SJSA1 (cell line): ENCODE measurements around the gene KLHL13. TPM values are rescaled to one million over a fixed set of nuclear protein-coding genes. Genes with fewer than 3 reads are reported as not detected.
A peak's percentile ranks its signal among the peaks of the same experiment; 100 is the strongest.
"Not testable (repeated sequence)": the region's sequence is repeated elsewhere in the genome, so short reads cannot be mapped to it uniquely, and the experiment has no call there.

Experiments
- DNase-seq, 2 experiments: peaks; one replicate each; pipeline ENCODE4 v3.0.0-alpha.2; 2015 to 2020; ENCODE audit warnings: low spot score in 2 of 2, low read depth in 1 of 2
- H3K27ac ChIP-seq: fragments of 250-450 bp; sonication (Bioruptor Pico); 2 replicates; pipeline ENCODE4 v1.5.1; 2020; ENCODE audit warnings: mild to moderate bottlenecking, moderate library complexity
- H3K27me3 ChIP-seq: fragments of 250-450 bp; sonication (Bioruptor Pico); replicated peaks from 2 replicates; pipeline ENCODE4 v1.5.1; 2020; ENCODE audit warnings: mild to moderate bottlenecking, moderate library complexity
- H3K36me3 ChIP-seq: fragments of 250-450 bp; sonication (Bioruptor Pico); 2 replicates; pipeline ENCODE4 v1.5.1; 2020; ENCODE audit warnings: mild to moderate bottlenecking
- H3K4me1 ChIP-seq: fragments of 250-450 bp; sonication (Bioruptor Pico); replicated peaks from 2 replicates; pipeline ENCODE4 v1.6.1; 2021; ENCODE audit warnings: mild to moderate bottlenecking
- H3K4me3 ChIP-seq: fragments of 250-450 bp; sonication (Bioruptor Pico); 2 replicates; pipeline ENCODE4 v1.5.1; 2020; ENCODE audit warnings: mild to moderate bottlenecking
- H3K9me3 ChIP-seq: fragments of 250-450 bp; sonication (Bioruptor Pico); replicated peaks from 2 replicates; pipeline ENCODE4 v1.5.1; 2020; ENCODE audit warnings: mild to moderate bottlenecking
- total RNA-seq: library from RNA; depleted of rRNA; stranded (reverse); fragments of >200 nt; shearing (Covaris generic); gene quantifications from 2 replicates; pipeline ENCODE4 v1.2.3, GENCODE V29; 2014

The KLHL13 gene
- total RNA-seq, 1 experiment from 2014 or later = 20.1 TPM

DNA sequence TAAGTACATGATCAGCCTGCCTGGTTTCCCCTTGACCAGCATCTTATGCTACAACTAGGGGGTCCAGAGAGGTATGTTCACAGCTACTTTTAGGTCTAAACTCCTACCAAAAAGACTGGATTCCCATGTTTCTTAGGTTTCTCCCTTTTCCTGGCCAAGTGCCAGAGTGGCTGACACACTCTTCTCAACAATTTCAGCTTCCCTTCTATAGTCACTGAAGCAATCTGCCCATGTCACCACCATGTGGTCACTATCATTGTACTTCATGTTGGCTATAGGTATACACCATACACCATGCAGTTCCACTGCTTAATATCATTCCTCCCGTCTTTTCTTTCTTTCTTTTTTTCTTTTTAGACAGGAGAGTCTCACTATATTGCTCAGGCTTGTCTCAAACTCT, 66.9 kb downstream of the KLHL13 start:
- no peaks in the 10 kb centered on the region for H3K27me3 ChIP-seq
- H3K36me3 ChIP-seq = no peaks in the 10 kb centered on the region
- H3K9me3 ChIP-seq = no peaks in the 10 kb centered on the region
- no peak overlapping the region for H3K4me3 ChIP-seq
- H3K27ac ChIP-seq = no peak overlapping the region
- no peak for DNase-seq
- no peaks in the 10 kb centered on the region for H3K4me1 ChIP-seq

GRCh38 chrX:118047446-118048186, 69.0 kb downstream of the KLHL13 start:
- Histone ChIP-seq H3K9me3 (no peaks in the 10 kb centered on the region), H3K36me3 (no peaks in the 10 kb centered on the region), H3K27ac (no peak overlapping the region), H3K4me1 (no peaks in the 10 kb centered on the region), H3K27me3 (no peaks in the 10 kb centered on the region), H3K4me3 (no peak overlapping the region)
- no peak for DNase-seq

- DNase-seq = no peak
- H3K36me3 ChIP-seq = no peaks in the 10 kb centered on the region
- H3K9me3 ChIP-seq = no peaks in the 10 kb centered on the region
- H3K4me3 ChIP-seq = no peak overlapping the region
- no peaks in the 10 kb centered on the region for H3K4me1 ChIP-seq
- H3K27ac ChIP-seq = no peak overlapping the region
- H3K27me3 ChIP-seq = no peaks in the 10 kb centered on the region
Measured at GRCh38 chrX:118039591-118039990, 77.0 kb downstream of the KLHL13 start.

DNA sequence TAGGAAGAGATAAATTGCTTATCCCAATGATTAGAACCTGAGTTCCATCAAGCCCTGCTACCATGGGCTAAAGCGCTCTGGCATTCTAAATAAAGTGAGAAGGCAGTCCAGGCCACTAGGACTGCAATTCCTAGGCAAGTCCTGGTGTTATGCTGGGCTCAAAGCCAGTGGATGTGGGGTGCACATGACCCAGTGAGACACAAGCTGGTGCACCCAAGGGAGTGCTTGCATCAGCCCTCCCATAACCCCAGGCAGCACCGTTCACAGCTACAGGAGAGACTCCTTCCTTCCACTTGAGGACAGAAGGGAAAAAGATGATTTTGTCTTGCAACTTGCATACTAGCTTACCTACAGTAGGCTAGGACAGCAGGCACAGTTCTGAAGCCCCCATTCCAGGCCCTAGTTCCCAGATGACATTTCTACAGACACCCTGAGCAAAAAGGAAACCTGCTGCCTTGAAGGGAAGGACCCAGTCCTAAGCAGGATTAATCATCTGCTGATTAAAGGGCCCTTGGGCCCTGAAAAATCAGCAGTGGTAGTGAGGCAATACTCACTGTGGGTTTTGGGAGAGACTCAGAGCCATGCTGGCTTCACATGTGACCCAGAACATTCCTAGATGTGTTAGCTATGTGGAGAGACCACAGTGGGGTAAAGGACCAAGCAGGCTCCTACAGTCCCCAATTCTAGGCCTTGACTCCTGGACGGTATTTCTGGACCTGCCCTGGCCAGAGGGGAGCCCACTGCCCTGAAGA, 77.8 kb downstream of the KLHL13 start:
- H3K9me3 ChIP-seq = no peaks in the 10 kb centered on the region
- DNase-seq = no peak
- H3K27me3 ChIP-seq = no peaks in the 10 kb centered on the region
- no peak overlapping the region for H3K4me3 ChIP-seq
- H3K27ac ChIP-seq = no peak overlapping the region
- H3K4me1 ChIP-seq = no peaks in the 10 kb centered on the region
- no peaks in the 10 kb centered on the region for H3K36me3 ChIP-seq

DNA sequence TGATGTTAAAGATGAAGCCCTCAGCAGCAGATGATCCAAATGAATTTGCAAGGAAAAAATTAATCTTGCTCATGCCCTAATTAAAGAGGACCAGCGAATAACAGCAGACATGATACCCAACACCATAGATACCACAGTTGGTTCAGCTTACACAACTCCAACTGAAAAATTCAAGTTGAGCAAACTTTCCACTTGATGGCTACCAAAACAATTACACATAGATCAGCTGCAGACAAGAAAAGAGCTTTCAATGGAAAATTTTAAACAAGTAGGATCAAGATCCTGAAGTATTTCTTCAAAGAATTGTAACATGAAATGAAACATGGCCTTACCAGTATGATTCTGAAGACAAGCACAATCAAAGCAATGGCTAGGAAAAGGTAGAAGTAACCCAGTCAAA, 90.0 kb downstream of the KLHL13 start:
- H3K27ac ChIP-seq = no peak overlapping the region
- H3K36me3 ChIP-seq = no peaks in the 10 kb centered on the region
- no peak overlapping the region for H3K4me3 ChIP-seq
- peaks cover 35% of the 10 kb centered on the region for H3K4me1 ChIP-seq
- no peaks in the 10 kb centered on the region for H3K9me3 ChIP-seq
- DNase-seq = no peak
- H3K27me3 ChIP-seq = no peaks in the 10 kb centered on the region

- peak overlapping the region; percentile 21 for H3K4me3 ChIP-seq
- no peaks in the 10 kb centered on the region for H3K9me3 ChIP-seq
- H3K4me1 ChIP-seq = peaks cover 35% of the 10 kb centered on the region
- H3K27me3 ChIP-seq = no peaks in the 10 kb centered on the region
- no peaks in the 10 kb centered on the region for H3K36me3 ChIP-seq
- peak overlapping the region; percentile 82 for H3K27ac ChIP-seq
- DNase-seq = peak; percentile 67 to 75
Measured at GRCh38 chrX:118025226-118025625, 91.4 kb downstream of the KLHL13 start.

GRCh38 chrX:118024482-118024881, 92.1 kb downstream of the KLHL13 start:
- DNase-seq = no peak
- Histone ChIP-seq H3K27me3 (no peaks in the 10 kb centered on the region), H3K4me3 (no peak overlapping the region; the same call in 1 of the 2 replicates), H3K4me1 (peaks cover 35% of the 10 kb centered on the region), H3K9me3 (no peaks in the 10 kb centered on the region), H3K27ac (peak overlapping the region; percentile 82), H3K36me3 (no peaks in the 10 kb centered on the region)

DNA sequence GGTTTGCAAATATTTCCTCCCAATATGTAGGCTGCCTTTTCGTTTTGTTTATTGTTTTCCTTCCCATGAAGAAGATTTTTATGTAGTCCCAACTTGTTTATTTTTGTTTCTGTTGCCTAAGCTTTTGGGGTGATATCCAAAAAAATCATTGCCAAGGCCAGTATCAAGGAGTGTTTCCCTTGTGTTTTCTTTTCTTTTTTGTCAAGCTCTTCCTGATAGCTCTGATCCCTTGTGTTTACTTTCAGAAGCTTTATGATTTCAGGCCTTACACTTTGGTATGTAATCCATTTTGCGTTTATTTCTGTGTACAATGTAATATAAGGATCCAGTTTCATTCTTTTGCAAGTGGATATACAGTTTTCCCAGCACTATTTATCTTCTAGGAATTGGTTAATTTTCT, 93.9 kb downstream of the KLHL13 start:
- Histone ChIP-seq H3K9me3 (no peaks in the 10 kb centered on the region), H3K27me3 (no peaks in the 10 kb centered on the region), H3K27ac (no peak overlapping the region), H3K4me1 (peaks cover 35% of the 10 kb centered on the region), H3K36me3 (no peaks in the 10 kb centered on the region), H3K4me3 (no peak overlapping the region)
- no peak for DNase-seq

DNA sequence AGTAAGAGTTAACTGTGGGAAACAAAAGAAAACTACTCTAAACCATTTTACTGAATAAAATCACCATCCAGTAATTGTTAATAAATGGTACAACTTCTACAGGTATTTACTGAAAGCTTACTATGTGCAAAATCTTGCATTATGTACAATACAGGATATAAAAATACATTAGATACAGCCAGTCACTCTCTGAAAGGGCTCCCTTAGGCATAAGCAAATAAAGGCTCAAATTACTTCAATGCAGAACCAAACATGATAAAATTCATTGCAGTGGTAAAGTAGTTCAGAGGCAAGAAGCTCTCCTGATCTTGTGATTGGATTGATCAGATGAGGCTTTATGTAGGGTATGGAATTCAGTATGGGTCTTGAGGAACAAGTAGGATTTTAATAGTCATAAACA, 100.2 kb downstream of the KLHL13 start:
- Histone ChIP-seq H3K9me3 (no peaks in the 10 kb centered on the region), H3K27me3 (no peaks in the 10 kb centered on the region), H3K4me1 (no peaks in the 10 kb centered on the region), H3K4me3 (no peak overlapping the region), H3K36me3 (no peaks in the 10 kb centered on the region), H3K27ac (no peak overlapping the region)
- no peak for DNase-seq

- H3K27ac ChIP-seq, H3K9me3 ChIP-seq, H3K4me3 ChIP-seq, H3K36me3 ChIP-seq, H3K4me1 ChIP-seq, DNase-seq, H3K27me3 ChIP-seq: not testable (repeated sequence)
Measured at GRCh38 chrX:118002417-118002816, 114.2 kb downstream of the KLHL13 start.

DNA sequence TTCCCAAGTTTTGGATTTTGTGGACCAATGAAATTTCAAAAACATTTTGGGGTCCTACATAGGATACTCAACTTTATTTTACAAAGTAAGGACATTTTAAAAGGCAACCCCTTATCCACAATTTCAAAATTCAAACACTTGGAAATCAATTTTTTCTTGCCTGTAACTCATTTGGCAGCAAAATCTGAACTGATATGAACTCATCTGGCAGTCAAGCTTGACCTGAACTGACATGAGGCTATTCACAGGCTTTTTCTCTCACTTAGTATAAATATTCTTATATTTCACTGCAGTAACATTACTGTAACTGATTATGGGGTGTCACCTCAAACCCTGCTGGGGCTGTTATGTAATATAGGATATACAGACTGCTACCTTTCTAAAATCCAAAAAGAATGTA, 116.1 kb downstream of the KLHL13 start:
- Histone ChIP-seq H3K36me3 (no peaks in the 10 kb centered on the region), H3K4me3 (no peak overlapping the region), H3K9me3 (no peaks in the 10 kb centered on the region), H3K27me3 (no peaks in the 10 kb centered on the region), H3K27ac (no peak overlapping the region), H3K4me1 (no peaks in the 10 kb centered on the region)
- no peak for DNase-seq

- H3K36me3 ChIP-seq = no peaks in the 10 kb centered on the region
- no peaks in the 10 kb centered on the region for H3K27me3 ChIP-seq
- no peak overlapping the region for H3K27ac ChIP-seq
- H3K9me3 ChIP-seq = no peaks in the 10 kb centered on the region
- H3K4me3 ChIP-seq = no peak overlapping the region
- no peak for DNase-seq
- no peaks in the 10 kb centered on the region for H3K4me1 ChIP-seq
Measured at GRCh38 chrX:117998171-117998570, 118.4 kb downstream of the KLHL13 start.

GRCh38 chrX:117996918-117997480, 119.6 kb downstream of the KLHL13 start:
- Histone ChIP-seq H3K4me1 (peaks cover under 1% of the 10 kb centered on the region), H3K36me3 (no peaks in the 10 kb centered on the region), H3K9me3 (no peaks in the 10 kb centered on the region), H3K27ac (no peak overlapping the region), H3K4me3 (no peak overlapping the region), H3K27me3 (no peaks in the 10 kb centered on the region)
- no peak for DNase-seq

DNA sequence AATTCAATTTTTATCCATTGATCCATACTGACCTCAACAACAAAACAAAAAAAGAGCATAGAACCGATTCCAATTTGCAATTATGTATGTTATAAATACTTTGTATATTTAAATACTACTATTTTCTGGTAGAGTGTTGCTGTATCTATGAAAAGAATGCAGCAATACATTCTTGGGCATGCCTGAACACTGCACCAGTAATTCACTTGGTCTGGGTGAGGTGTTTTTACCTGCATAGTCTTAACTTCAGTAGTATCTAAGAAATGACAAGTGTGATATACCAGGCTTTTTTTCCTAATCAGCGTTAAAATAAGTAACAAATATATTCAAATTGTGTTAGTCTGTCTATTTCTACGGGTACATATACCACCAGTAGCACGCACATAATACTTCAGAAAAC, 120.2 kb downstream of the KLHL13 start:
- Histone ChIP-seq H3K27ac (no peak overlapping the region), H3K27me3 (no peaks in the 10 kb centered on the region), H3K36me3 (no peaks in the 10 kb centered on the region), H3K9me3 (no peaks in the 10 kb centered on the region), H3K4me3 (no peak overlapping the region), H3K4me1 (peaks cover 6% of the 10 kb centered on the region)
- no peak for DNase-seq
